ENCODE data around the gene KISS1R. TPM values are rescaled to one million over a fixed set of nuclear protein-coding genes. Genes with fewer than 3 reads are reported as not detected.

KISS1R gene
- total RNA-seq, 2 experiments from 2014 or later = 1.5 to 1.6 TPM

- Mint-ChIP-seq H3K27me3 (no peaks in the 10 kb centered on the region), H3K27ac (no peak overlapping the region), H3K9me3 (no peaks in the 10 kb centered on the region), H3K4me3 (peak overlapping the region; percentile 56), H3K36me3 (ENCODE audit: low read depth) (no peaks in the 10 kb centered on the region), H3K4me1 (ENCODE audit: low read depth) (peaks cover 33% of the 10 kb centered on the region)
- no peak overlapping the region for H3K27ac ChIP-seq (ENCODE audit: low read depth in 1 of 2, low read length in 2 of 2)
- peaks cover 0 to 12% of the 10 kb centered on the region in 2 experiments for H3K9me3 ChIP-seq (ENCODE audit: control insufficient read depth in 1 of 2, insufficient read depth in 1 of 2, low read length in 2 of 2)
- H3K4me3 ChIP-seq (ENCODE audit: low read length) = no peak overlapping the region
- ATAC-seq (ENCODE audit: poor library complexity) = no peak
- ChIA-PET CTCF (no interaction called here), POLR2A (no interaction called here)
- H3K27me3 ChIP-seq (ENCODE audit: control insufficient read depth in 1 of 2, insufficient read depth in 2 of 2, low read length in 2 of 2) = no peaks in the 10 kb centered on the region
- TF ChIP-seq, protein P1, sequence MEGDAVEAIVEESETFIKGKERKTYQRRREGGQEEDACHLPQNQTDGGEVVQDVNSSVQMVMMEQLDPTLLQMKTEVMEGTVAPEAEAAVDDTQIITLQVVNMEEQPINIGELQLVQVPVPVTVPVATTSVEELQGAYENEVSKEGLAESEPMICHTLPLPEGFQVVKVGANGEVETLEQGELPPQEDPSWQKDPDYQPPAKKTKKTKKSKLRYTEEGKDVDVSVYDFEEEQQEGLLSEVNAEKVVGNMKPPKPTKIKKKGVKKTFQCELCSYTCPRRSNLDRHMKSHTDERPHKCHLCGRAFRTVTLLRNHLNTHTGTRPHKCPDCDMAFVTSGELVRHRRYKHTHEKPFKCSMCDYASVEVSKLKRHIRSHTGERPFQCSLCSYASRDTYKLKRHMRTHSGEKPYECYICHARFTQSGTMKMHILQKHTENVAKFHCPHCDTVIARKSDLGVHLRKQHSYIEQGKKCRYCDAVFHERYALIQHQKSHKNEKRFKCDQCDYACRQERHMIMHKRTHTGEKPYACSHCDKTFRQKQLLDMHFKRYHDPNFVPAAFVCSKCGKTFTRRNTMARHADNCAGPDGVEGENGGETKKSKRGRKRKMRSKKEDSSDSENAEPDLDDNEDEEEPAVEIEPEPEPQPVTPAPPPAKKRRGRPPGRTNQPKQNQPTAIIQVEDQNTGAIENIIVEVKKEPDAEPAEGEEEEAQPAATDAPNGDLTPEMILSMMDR (IDR thresholded peaks at IDR 0.05) = no peak
- peak in 2 of 14 experiments; percentile 41 to 51 for DNase-seq
- no peaks in the 10 kb centered on the region for H3K36me3 ChIP-seq (ENCODE audit: insufficient read depth, low read length)
- intact Hi-C loops (cut with DNase I, micrococcal nuclease) = no loop called here
- H3K4me1 ChIP-seq (ENCODE audit: insufficient read depth, low read length) = peaks cover 53% of the 10 kb centered on the region
Observed at GRCh38 chr19:934865-935479, 17.8 kb downstream of the KISS1R start.

DNA sequence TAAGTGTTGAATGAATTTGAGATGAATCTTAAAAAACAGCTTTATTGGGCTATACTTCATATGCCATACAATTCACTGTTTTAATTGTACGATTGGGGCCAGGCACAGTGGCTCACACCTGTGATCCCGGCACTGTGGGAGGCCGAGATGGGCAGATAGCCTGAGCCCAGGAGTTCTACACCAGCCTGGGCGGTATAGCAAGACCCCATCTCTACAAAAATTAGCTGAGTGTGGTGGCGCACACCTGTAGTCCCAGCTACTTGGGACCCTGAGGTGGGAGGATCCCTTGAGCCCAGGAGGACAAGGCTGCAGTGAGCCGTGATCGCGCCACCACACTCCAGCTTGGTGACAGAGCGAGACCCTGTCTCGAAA lies 19.0 kb downstream of the KISS1R start:
- H3K4me1 ChIP-seq (ENCODE audit: insufficient read depth, low read length) = peaks cover 63% of the 10 kb centered on the region
- Mint-ChIP-seq H3K36me3 (ENCODE audit: low read depth) (no peaks in the 10 kb centered on the region), H3K27ac (no peak overlapping the region), H3K4me3 (no peak overlapping the region), H3K27me3 (no peaks in the 10 kb centered on the region), H3K4me1 (ENCODE audit: low read depth) (peaks cover 39% of the 10 kb centered on the region), H3K9me3 (no peaks in the 10 kb centered on the region)
- H3K36me3 ChIP-seq (ENCODE audit: insufficient read depth, low read length) = no peaks in the 10 kb centered on the region
- POLR2A ChIA-PET = interaction anchor here (1.0 kb wide), 1 partner anchor 43 kb away, joined by 4 read pairs; the partner anchor contains the start of genes MED16 and RNU6-9
- H3K27ac ChIP-seq (ENCODE audit: low read depth in 1 of 2, low read length in 2 of 2) = no peak overlapping the region
- H3K27me3 ChIP-seq (ENCODE audit: control insufficient read depth in 1 of 2, insufficient read depth in 2 of 2, low read length in 2 of 2) = no peaks in the 10 kb centered on the region
- peaks cover 0 to 12% of the 10 kb centered on the region in 2 experiments for H3K9me3 ChIP-seq (ENCODE audit: control insufficient read depth in 1 of 2, insufficient read depth in 1 of 2, low read length in 2 of 2)
- intact Hi-C loops (cut with DNase I, micrococcal nuclease) = no loop called here
- CTCF ChIA-PET = interaction anchor here (0.6 kb wide), 1 partner anchor 420 kb away, joined by 3 read pairs; no protein-coding TSS in a partner anchor
- DNase-seq (no peak), ATAC-seq (ENCODE audit: poor library complexity) (no peak)
- TF ChIP-seq, protein P1 (IDR thresholded peaks at IDR 0.05) = no peak
- no peak overlapping the region for H3K4me3 ChIP-seq (ENCODE audit: low read length)

DNA sequence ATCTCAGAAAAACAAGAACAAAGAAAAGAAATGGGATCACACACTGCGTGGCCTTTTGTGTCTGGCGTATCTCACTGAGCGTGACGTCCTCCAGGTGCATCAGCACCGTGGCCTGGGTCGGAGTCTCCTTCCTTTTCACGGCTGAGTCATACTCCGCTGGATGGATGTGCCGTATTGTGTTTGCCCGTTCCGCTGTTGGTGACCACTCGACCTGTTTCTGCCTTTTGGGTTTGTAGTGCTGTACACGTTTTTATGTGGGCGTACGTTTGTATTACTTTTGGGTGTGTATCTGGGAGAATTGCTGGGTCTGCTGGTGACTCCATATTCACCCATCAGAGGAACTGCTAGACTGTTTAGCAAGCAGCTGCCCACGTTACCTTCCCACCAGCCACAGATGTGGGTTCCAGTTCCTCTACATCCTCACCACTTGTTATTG lies 20.1 kb downstream of the KISS1R start:
- TF ChIP-seq, protein P1 (IDR thresholded peaks at IDR 0.05) = no peak
- ATAC-seq (ENCODE audit: poor library complexity) = peak; percentile 21
- Mint-ChIP-seq H3K27ac (peak overlapping the region; percentile 48), H3K4me3 (peak overlapping the region; percentile 66), H3K9me3 (no peaks in the 10 kb centered on the region), H3K4me1 (ENCODE audit: low read depth) (peaks cover 41% of the 10 kb centered on the region), H3K27me3 (no peaks in the 10 kb centered on the region), H3K36me3 (ENCODE audit: low read depth) (no peaks in the 10 kb centered on the region)
- no peaks in the 10 kb centered on the region for H3K27me3 ChIP-seq (ENCODE audit: control insufficient read depth in 1 of 2, insufficient read depth in 2 of 2, low read length in 2 of 2)
- no peak overlapping the region for H3K4me3 ChIP-seq (ENCODE audit: low read length)
- no peaks in the 10 kb centered on the region for H3K36me3 ChIP-seq (ENCODE audit: insufficient read depth, low read length)
- ChIA-PET POLR2A (interaction anchor here (0.8 to 2.1 kb wide), 2 partner anchors 13 to 47 kb away, joined by 3 to 5 read pairs; partner anchors contain the start of gene WDR18), CTCF (interaction anchor here (1.5 kb wide), 1 partner anchor 47 kb away, joined by 6 read pairs; the partner anchor contains the start of gene WDR18)
- peaks cover 66% of the 10 kb centered on the region for H3K4me1 ChIP-seq (ENCODE audit: insufficient read depth, low read length)
- intact Hi-C loops (cut with DNase I, micrococcal nuclease) = no loop called here
- no peak overlapping the region for H3K27ac ChIP-seq (ENCODE audit: low read depth in 1 of 2, low read length in 2 of 2)
- peaks cover 0 to 12% of the 10 kb centered on the region in 2 experiments for H3K9me3 ChIP-seq (ENCODE audit: control insufficient read depth in 1 of 2, insufficient read depth in 1 of 2, low read length in 2 of 2)
- peak in 7 of 14 experiments; percentile 34 to 80 (median 55) for DNase-seq
